Transverse colon (tissue), 4 donors: ENCODE measurements around the gene TRAF3. TPM values are rescaled to one million over a fixed set of nuclear protein-coding genes. Genes with fewer than 3 reads are reported as not detected.

Experiments used
- DNase-seq: peaks from one replicate; pipeline ENCODE4 v3.0.0-alpha.2; 2019
- H3K27ac ChIP-seq, 4 donors: fragments of 200-600 bp; sonication (generic); 2 replicates each; pipeline ENCODE4 v1.5.1; 2016 to 2018; ENCODE audit warnings: inconsistent platforms in 4 of 4
- H3K27me3 ChIP-seq: fragments of 200-600 bp; sonication (generic); 2 replicates; pipeline ENCODE4 v1.5.1; 2017; ENCODE audit warnings: inconsistent platforms
- H3K36me3 ChIP-seq, 4 donors: fragments of 200-600 bp; sonication (generic); 2 replicates each; pipeline ENCODE4 v1.5.1; 2017 to 2019; ENCODE audit warnings: inconsistent platforms in 4 of 4
- H3K4me1 ChIP-seq, 4 donors: fragments of 200-600 bp; sonication (generic); 2 replicates each; pipeline ENCODE4 v1.5.1; 2017 to 2020; ENCODE audit warnings: inconsistent platforms in 4 of 4
- H3K4me3 ChIP-seq, 4 donors: fragments of 200-600 bp; sonication (generic); 1 replicate in 1 of 4; 2 replicates in 3 of 4; pipeline versions ENCODE4 v1.5.1 to v1.6.1; 2017 to 2019; ENCODE audit warnings: inconsistent platforms in 4 of 4
- H3K9me3 ChIP-seq, 2 donors: fragments of 200-600 bp; sonication (generic); 2 replicates each; pipeline ENCODE4 v1.5.1; 2017 to 2019; ENCODE audit warnings: inconsistent platforms in 2 of 2
- EP300 ChIP-seq: sonication (generic); formaldehyde crosslinking; IDR thresholded peaks from one replicate; pipeline ENCODE4 v1.6.1; 2017; ENCODE audit warnings: antibody characterized with exemption, low read depth
- POLR2A ChIP-seq: fragments of 450-650 bp; IDR thresholded peaks from one replicate; pipeline ENCODE4 v1.6.1; 2016; ENCODE audit warnings: antibody characterized with exemption, mild to moderate bottlenecking, moderate library complexity
- POLR2AphosphoS5 ChIP-seq, 3 donors: sonication (generic); formaldehyde crosslinking; IDR thresholded peaks; one replicate each; pipeline ENCODE4 v1.6.1; 2016; ENCODE audit warnings: antibody characterized with exemption in 3 of 3
- WGBS, 2 donors: methylation state at CpG; one replicate each; pipeline ENCODE4 v1.1.5; 2018; ENCODE audit warnings: low coverage in 1 of 2; 5-methylcytosine and 5-hydroxymethylcytosine counted together
- in situ Hi-C, 4 donors: fragments of 200-750 bp; cut with MboI; loops; one replicate each; pipeline versions ENCODE4 v1.15.0 to v1.15.1; 2017; ENCODE audit warnings: low sequenced_read_pairs in 3 of 4, low pct_ligation_motif_present in 1 of 4, low pct_unique_long_range_greater_than_20kb in 1 of 4
- intact Hi-C: fragments of 100-400 bp; cut with DNase I; formaldehyde crosslinking; loops from one replicate; pipeline ENCODE4 v1.15.1; 2023; ENCODE audit warnings: low total_unique reads
- total RNA-seq, 4 donors: library from RNA; depleted of rRNA; stranded (reverse); fragments of >200 nt; gene quantifications; one replicate each; pipeline ENCODE4 v1.1.0, GENCODE V29; 2016
- TF ChIP-seq, protein P1 (sequence below), 5 experiments: fragments of 200-600 bp in 3 of 5; fragments of 450-650 bp in 2 of 5; sonication (generic) in 3 of 5; IDR thresholded peaks; 1 replicate in 2 of 5; 2 replicates in 3 of 5; pipeline ENCODE4 v1.5.1; 2016 to 2017; ENCODE audit warnings: antibody characterized with exemption in 5 of 5, inconsistent platforms in 3 of 5, mild to moderate bottlenecking in 2 of 5, moderate library complexity in 1 of 5

Gene TRAF3
- total RNA-seq, 4 donors from 2014 or later = 18.7 to 28.9 (median 25.0) TPM

DNA sequence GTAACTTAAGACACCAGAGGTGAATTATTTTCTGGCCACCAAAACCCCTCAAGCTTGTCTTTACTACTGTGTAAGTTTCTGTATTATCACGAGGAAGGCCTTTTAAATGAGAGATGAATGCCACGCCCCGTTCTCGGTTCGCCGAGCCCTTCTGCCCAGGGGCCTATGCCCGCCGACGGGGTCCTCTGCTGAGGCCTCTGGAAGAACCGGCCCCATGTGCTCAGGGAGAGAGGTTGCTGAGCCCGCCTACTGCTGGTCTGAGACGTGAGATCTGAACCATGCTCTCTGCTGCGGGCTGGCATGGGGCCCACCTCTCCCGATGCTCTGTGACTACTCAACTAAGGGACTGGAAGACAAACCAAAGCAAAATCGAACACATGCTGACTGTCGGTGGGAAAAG is 166.2 kb downstream of the TRAF3 start:
- intact Hi-C loops (no loop called here), in situ Hi-C loops (no loop called here)
- Histone ChIP-seq H3K4me1 (peaks cover 6 to 12% (median 8%) of the 10 kb centered on the region in 4 donors), H3K4me3 (no peak overlapping the region), H3K27ac (no peak overlapping the region), H3K36me3 (peaks cover 0 to 41% (median 19%) of the 10 kb centered on the region in 4 donors), H3K27me3 (no peaks in the 10 kb centered on the region), H3K9me3 (no peaks in the 10 kb centered on the region)
- WGBS, 2 donors = 93% methylated on average over 16 of the region's 16 CpGs; no CpG with 5 or more reads in 1 of the 2 donors
- no peak for DNase-seq
- TF ChIP-seq POLR2A (no peak), POLR2AphosphoS5 (IDR thresholded peaks at IDR 0.05) (no peak), EP300 (no peak)
- TF ChIP-seq, protein P1, sequence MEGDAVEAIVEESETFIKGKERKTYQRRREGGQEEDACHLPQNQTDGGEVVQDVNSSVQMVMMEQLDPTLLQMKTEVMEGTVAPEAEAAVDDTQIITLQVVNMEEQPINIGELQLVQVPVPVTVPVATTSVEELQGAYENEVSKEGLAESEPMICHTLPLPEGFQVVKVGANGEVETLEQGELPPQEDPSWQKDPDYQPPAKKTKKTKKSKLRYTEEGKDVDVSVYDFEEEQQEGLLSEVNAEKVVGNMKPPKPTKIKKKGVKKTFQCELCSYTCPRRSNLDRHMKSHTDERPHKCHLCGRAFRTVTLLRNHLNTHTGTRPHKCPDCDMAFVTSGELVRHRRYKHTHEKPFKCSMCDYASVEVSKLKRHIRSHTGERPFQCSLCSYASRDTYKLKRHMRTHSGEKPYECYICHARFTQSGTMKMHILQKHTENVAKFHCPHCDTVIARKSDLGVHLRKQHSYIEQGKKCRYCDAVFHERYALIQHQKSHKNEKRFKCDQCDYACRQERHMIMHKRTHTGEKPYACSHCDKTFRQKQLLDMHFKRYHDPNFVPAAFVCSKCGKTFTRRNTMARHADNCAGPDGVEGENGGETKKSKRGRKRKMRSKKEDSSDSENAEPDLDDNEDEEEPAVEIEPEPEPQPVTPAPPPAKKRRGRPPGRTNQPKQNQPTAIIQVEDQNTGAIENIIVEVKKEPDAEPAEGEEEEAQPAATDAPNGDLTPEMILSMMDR (IDR thresholded peaks at IDR 0.05) = no peak

DNA sequence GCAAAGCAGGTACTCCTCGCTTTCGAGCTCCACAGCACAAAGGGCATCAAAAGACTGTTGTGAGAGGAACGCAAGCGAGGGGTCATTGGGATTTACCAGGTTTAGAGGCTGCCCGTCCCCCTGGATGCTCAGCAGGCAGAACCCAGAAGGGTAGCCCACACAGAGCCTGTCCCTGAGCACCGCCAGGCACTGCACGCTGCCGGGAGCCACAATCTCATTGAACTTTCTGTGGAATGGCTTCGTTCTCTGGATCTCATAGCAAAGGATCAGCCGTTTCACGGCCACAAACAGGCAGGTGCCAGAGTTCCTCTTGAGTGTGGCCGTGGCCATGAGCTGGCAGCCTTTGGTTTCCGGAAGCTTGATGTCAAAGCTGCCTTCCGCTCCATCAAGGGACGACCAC is 166.7 kb downstream of the TRAF3 start:
- H3K27ac ChIP-seq = no peak overlapping the region
- DNase-seq = no peak
- H3K27me3 ChIP-seq = no peaks in the 10 kb centered on the region
- in situ Hi-C loops (no loop called here), intact Hi-C loops (no loop called here)
- TF ChIP-seq, protein P1 (IDR thresholded peaks at IDR 0.05) = no peak
- no peak for TF ChIP-seq POLR2AphosphoS5 (IDR thresholded peaks at IDR 0.05)
- no peak for TF ChIP-seq POLR2A
- TF ChIP-seq EP300 = no peak
- no peaks in the 10 kb centered on the region for H3K9me3 ChIP-seq
- H3K4me3 ChIP-seq = no peak overlapping the region
- 92 to 100% methylated on average over 1 to 15 of the region's 15 CpGs for WGBS, 2 donors
- H3K4me1 ChIP-seq = peaks cover 6 to 12% (median 8%) of the 10 kb centered on the region in 4 donors
- peaks cover 0 to 41% (median 19%) of the 10 kb centered on the region in 4 donors for H3K36me3 ChIP-seq

DNA sequence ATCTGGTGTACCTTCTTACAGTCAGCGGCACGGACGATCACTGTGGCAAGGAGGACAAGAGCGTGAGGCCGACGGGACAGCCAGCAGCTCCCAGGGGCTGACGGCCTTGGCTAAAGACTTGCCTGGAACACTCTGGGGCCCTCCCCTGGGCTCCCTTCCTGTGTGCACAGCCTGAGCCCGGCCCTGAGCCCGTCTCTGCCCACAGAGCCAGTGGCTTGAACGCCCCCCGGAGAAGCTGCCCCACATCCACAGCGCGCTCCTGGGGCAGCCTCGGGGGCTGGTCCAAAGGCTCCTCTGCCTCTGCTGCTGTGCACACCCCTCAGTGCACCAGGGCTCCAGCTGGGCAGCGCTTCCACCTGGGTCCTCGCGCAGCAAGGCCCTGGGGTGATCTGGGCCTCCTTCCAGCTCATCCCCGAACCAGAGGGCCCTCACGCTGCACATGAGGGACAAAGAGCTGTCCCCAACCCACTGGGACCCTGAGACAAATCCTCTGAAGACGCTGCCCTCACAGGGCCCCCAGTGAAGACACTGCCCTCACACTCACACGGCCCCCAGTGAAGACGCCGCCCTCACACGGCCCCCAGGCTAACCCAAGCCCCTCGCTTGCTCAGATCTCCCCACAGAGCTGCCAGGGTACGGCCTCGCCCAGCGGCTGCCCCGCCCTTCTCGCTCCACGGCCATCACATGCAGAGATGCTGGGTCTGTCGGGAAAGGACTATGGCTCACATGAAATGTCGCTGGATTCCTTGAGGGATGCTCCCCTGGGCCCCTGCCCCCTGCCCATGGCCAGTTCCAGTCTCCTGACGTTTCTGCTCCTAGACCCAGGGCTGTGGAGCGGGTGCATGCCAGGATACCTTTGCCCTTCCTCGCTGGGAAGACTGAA is 167.4 kb downstream of the TRAF3 start:
- H3K36me3 ChIP-seq = peaks cover 0 to 42% (median 19%) of the 10 kb centered on the region in 4 donors
- 94% methylated on average over 36 of the region's 36 CpGs; no CpG with 5 or more reads in 1 of the 2 donors for WGBS, 2 donors

More for the DNA sequence above, 167.4 kb downstream of the TRAF3 start:
- intact Hi-C loops (no loop called here), in situ Hi-C loops (no loop called here)
- no peak overlapping the region for H3K4me3 ChIP-seq
- no peak overlapping the region for H3K27ac ChIP-seq
- peaks cover 6 to 17% (median 9%) of the 10 kb centered on the region in 4 donors for H3K4me1 ChIP-seq
- H3K27me3 ChIP-seq = no peaks in the 10 kb centered on the region
- H3K9me3 ChIP-seq = no peaks in the 10 kb centered on the region
- no peak for DNase-seq
- TF ChIP-seq, protein P1 (IDR thresholded peaks at IDR 0.05) = no peak
- TF ChIP-seq POLR2A (no peak), EP300 (no peak), POLR2AphosphoS5 (IDR thresholded peaks at IDR 0.05) (no peak)
